HG03064 (cell line): ENCODE measurements around the gene CHPF.

ENCODE experiments used
- ATAC-seq: cut with Tn5 transposase; IDR thresholded peaks from one replicate; pipeline ENCODE4 v1.9.1; 2021; ENCODE audit warnings: low read depth; ENCODE audit not compliant: unreplicated experiment

CHPF gene, protein sequence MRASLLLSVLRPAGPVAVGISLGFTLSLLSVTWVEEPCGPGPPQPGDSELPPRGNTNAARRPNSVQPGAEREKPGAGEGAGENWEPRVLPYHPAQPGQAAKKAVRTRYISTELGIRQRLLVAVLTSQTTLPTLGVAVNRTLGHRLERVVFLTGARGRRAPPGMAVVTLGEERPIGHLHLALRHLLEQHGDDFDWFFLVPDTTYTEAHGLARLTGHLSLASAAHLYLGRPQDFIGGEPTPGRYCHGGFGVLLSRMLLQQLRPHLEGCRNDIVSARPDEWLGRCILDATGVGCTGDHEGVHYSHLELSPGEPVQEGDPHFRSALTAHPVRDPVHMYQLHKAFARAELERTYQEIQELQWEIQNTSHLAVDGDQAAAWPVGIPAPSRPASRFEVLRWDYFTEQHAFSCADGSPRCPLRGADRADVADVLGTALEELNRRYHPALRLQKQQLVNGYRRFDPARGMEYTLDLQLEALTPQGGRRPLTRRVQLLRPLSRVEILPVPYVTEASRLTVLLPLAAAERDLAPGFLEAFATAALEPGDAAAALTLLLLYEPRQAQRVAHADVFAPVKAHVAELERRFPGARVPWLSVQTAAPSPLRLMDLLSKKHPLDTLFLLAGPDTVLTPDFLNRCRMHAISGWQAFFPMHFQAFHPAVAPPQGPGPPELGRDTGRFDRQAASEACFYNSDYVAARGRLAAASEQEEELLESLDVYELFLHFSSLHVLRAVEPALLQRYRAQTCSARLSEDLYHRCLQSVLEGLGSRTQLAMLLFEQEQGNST

DNA sequence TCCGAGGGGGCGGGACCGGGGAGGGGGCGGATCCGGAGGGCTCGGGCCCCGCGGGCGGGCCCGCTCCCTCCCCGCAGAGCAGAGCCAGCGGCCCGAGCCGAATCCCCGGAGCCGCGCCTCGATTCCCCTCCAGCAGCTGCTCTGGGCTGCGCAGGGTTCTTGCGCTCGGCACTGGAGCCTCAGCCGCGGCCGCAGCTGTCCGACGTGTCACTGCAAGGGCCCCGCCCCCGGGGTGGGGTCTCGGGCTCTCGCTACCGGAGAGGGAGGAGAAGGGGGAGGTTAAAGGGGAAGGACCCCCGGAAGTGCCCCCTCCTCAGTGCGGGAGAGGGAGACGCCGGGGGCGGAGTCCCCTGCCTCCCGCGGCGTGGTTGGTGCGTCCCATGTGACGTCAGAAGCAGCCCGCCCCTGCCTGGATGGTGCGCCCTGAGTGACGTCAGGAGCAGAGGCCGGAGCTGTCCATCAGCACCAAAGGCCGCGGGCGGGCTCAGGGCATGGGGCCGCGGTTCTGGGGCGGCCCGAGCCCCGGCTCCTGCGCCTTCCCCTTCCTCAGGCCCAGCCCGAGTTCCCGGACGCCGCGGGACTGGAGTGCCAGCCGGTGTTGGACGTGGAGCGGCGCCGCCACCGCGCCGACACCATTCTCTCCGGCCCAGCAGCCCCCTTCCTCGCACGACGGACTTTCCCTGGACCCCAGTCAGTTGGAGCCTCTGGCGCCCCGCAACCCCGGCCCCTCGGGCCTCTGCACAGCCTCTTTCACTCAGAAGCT is at the start of gene CHPF, which contains the start of gene TMEM198:
CHPF (minus strand) TSS at position 214 of the 763 bp plus-strand sequence. CDS start 271 bp downstream, outside the sequence.
TMEM198 (plus strand) TSS at position 433 of the 763 bp plus-strand sequence. CDS start 700 bp downstream, outside the sequence.
- ATAC-seq = peak; percentile 68

DNA sequence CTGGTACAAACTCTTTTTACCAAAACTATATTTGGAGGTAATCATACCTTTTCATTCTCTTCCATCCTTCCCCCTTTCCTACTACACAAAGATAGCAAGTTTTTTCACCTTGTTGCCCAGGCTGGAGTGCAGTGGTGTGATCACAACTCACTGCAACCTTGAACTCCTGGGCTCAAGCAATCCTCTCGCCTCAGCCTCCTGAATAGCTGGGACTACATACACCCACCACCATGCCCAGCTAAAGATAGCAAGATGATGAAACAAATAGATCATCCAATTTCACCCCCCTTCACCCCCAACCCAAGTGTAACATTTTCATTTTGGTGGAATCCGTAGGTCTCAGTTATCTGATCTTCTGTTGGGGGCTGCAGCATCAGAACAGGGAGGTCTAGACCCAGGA is 49.5 kb upstream of the CHPF start:
- ATAC-seq = no peak

DNA sequence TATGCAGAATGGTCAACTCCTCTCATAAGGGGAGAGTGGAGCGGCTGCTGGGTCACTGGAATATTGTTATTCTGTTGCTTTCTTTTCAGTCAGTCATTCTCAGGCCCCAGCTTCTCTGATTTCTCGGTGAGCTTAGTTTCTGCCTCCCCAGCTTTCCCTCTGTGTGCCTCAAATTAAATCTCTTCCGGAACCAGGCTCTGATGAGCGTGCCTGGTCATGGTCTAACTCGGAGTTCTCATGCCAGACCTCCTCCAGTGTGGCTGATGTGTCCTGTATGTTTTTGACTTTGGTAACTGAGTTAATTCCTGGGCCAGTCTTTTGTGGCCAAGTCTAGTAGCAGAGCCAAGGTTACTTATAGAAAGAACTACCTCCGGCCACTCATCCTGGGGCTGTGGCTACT is 49.1 kb upstream of the CHPF start:
- ATAC-seq = no peak

DNA sequence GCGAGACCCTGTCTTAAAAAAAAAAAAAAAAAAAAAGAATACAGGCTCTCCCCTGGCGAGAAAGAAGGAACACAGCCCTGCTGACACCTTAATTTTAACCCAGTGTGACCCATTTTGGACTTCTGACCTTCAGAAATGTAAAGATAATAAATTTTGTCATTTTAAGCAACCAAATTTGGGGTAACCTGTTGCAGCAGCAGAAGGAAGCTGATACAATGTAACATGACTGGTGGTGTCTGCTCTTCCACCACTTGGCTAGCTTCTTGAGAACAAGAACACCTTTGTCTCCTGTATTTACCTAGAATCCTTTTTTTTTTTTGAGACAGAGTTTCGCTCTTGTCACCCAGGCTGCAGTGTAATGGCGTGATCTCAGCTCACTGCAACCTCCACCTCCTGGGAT is 47.5 kb upstream of the CHPF start:
- no peak for ATAC-seq

DNA sequence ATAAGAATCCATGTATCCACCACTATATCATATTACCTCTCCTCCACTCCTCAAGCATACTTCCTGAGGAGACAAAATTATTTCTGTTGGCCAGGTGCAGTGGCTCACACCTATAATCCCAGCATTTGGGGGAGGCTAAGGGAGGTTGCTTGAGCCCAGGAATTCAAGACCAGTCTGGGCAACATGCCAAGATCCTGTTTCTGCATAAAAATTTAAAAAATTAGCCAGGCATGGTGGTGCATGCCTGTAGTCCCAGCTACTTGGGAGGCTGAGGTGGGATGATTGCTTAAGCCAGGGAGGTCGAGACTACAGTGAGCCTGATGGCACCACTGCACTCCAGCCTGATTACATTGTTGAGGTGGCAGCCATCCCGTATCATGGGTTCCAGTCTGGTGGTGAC is 37.7 kb upstream of the CHPF start:
- ATAC-seq = no peak

DNA sequence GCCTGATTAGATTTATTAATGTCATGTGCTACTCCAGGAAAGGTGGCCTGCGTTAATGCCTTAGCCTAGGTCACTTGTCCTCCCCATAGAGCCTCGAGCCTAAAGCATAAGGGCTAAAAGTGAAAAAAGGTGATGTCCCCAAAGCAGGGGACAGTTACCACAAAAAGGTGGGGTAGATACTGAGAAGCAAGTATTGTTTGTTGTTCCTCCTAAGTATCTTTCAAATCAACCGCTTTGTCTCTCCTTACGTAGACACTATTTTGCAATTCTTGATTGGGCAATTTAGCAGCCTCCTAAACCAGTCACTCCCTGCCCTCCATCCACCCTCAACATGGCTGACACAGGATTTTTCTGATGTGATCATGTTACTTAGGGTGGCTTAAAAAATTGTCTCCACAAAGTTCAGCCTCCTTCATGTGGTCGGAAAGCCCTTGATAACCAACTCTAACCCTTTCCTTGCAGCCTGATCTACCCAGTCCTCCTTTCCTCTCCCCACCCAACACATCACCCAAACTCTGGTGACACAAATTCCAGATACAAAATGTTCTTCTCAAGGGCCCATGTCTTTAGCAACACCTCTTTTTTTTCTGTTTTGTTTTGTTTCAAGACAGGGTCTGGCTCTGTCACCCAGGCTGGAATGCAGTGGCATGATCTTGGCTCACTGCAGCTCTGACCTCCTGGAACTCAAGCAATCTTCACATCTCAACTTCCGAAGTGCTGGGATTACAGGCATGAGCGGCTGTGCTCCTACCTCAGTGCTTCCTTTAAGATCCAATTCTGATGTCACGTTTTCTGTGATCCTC is 35.4 kb upstream of the CHPF start:
- no peak for ATAC-seq

DNA sequence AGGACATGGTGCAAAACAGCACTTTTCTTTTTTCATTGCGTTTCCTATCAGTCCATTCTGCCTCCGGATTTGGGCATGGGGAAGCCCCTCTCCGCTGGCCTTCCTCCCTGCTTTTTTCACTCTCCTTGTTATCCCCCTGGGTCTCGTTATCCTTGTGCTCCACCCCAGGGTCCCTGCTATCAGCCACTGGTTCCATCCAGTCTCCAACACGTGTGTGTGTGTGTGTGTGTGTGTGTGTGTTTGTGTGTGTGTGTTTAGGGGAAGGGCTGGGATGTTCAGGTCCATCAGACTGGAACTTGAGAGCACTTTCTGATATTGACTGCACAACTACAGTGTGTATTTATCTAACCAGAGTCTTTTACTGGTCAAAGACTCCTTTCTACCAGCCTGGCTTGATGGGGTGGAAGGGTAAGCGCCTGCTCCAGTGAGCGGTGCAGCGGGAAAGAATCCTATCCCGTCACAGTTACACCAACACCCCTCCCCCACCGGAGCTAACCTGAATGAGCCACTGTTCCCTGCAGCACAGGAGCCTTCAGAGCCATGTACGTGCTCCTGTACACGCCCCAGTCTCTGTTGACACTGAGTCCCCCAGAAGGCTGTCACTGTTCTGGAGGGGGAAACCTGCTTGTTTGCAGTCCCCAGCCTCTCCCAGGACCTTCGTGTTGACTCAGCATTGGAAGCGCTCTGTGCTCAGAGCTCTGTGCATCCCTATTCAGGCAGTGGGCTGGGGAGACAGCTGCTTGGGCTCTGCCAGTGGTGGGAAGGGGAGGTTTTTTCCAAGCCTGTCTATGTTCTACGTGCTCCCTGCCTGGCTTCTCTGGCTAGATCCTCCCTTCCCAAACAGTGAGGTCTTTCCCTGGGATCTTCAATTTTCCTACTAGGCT is 33.1 kb upstream of the CHPF start:
- no peak for ATAC-seq

GRCh38 chr2:219575566-219576504 is 32.2 kb upstream of the CHPF start:
- no peak for ATAC-seq

GRCh38 chr2:219574484-219575311 is 31.1 kb upstream of the CHPF start:
- ATAC-seq = no peak

GRCh38 chr2:219573166-219573565 is 29.6 kb upstream of the CHPF start:
- ATAC-seq = no peak

GRCh38 chr2:219572237-219573001 is 28.8 kb upstream of the CHPF start, which contains the start of gene INHA:
INHA (plus strand) TSS chr2:219572310; CDS start chr2:219572375, 65 bp downstream.
- no peak for ATAC-seq

GRCh38 chr2:219571311-219572236 is 28.0 kb upstream of the CHPF start, which contains the start of gene OBSL1:
OBSL1 (minus strand) TSS chr2:219571539; CDS start chr2:219571232, 307 bp downstream.
- no peak for ATAC-seq

GRCh38 chr2:219570924-219571310 is 27.3 kb upstream of the CHPF start:
- ATAC-seq = no peak

- no peak for ATAC-seq
These were observed 26.8 kb upstream of the CHPF start for GRCh38 chr2:219570194-219570923.

DNA sequence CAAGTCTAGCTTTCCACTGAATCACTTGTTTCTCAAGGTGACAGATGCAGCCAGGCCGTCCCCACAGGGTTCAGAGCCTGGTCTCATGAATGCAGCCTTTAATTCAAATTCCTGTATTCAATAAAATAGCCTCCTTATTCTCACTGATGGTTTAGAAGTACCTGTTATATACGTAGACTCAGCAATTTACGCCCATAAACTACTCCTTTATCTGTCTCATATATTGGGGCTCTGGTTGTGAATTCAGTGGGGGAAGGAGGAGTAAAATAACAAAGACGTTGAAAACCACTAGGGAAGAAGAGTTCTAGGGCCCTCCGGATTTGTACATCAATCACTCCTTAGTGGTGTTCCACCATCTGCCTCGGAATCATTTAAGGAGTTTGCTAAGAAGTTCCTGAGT is 26.0 kb upstream of the CHPF start:
- no peak for ATAC-seq
